CD14-positive monocyte (primary cell): ENCODE results near the gene FAM120B. TPM values are rescaled to one million over a fixed set of nuclear protein-coding genes. Genes with fewer than 3 reads are reported as not detected.

Source experiments
- DNase-seq, 3 donors: peaks; one replicate each; pipeline ENCODE4 v3.0.0-alpha.2; 2011 to 2022
- H2AFZ ChIP-seq: 2 replicates; pipeline ENCODE4 v1.6.0; 2012; ENCODE audit warnings: mild to moderate bottlenecking, low read depth, low read length, inconsistent platforms; ENCODE audit not compliant: insufficient read depth, poor library complexity, severe bottlenecking
- H3K27ac ChIP-seq, 2 donors: 1 replicate in 1 of 2; 2 replicates in 1 of 2; pipeline ENCODE4 v1.5.1; 2012 to 2013; ENCODE audit warnings: low read length in 2 of 2, control low read depth in 1 of 2, inconsistent platforms in 1 of 2, low read depth in 1 of 2, mild to moderate bottlenecking in 1 of 2
- H3K27me3 ChIP-seq, 2 donors: one replicate each; pipeline versions ENCODE4 v1.6.0 to v1.6.1; 2011 to 2013; ENCODE audit warnings: low read length in 2 of 2; ENCODE audit not compliant: control insufficient read depth in 2 of 2, insufficient read depth in 2 of 2
- H3K36me3 ChIP-seq, 2 donors: replicated peaks in 1 of 2; 1 replicate in 1 of 2; 2 replicates in 1 of 2; pipeline versions ENCODE4 v1.5.1 to v1.6.1; 2012 to 2013; ENCODE audit warnings: low read length in 2 of 2, control low read depth in 1 of 2, inconsistent platforms in 1 of 2, mild to moderate bottlenecking in 1 of 2; ENCODE audit not compliant: insufficient read depth in 2 of 2, control insufficient read depth in 1 of 2
- H3K4me1 ChIP-seq, 2 donors: 1 replicate in 1 of 2; 2 replicates in 1 of 2; pipeline versions ENCODE4 v1.5.1 to v1.6.1; 2012 to 2013; ENCODE audit warnings: low read length in 2 of 2, control low read depth in 1 of 2, inconsistent platforms in 1 of 2, mild to moderate bottlenecking in 1 of 2, moderate library complexity in 1 of 2; ENCODE audit not compliant: insufficient read depth in 2 of 2, control insufficient read depth in 1 of 2
- H3K4me2 ChIP-seq: replicated peaks from 2 replicates; pipeline ENCODE3; 2012; ENCODE audit warnings: low read length, moderate library complexity, mild to moderate bottlenecking; ENCODE audit not compliant: poor library complexity, severe bottlenecking; ENCODE audit errors: extremely low read depth
- H3K4me3 ChIP-seq, 3 experiments: fragments of 200-600 bp in 1 of 3; sonication (generic) in 1 of 3; replicated peaks in 1 of 3; 1 replicate in 2 of 3; 2 replicates in 1 of 3; pipeline ENCODE4 v1.5.1; 2011 to 2013; ENCODE audit warnings: low read length in 3 of 3, mild to moderate bottlenecking in 3 of 3, control low read depth in 2 of 3, low read depth in 2 of 3, inconsistent platforms in 1 of 3, moderate library complexity in 1 of 3
- H3K79me2 ChIP-seq: 2 replicates; pipeline ENCODE4 v1.6.0; 2012; ENCODE audit warnings: mild to moderate bottlenecking, control low read depth, inconsistent platforms, low read length, moderate library complexity; ENCODE audit not compliant: insufficient read depth
- H3K9ac ChIP-seq: 2 replicates; pipeline ENCODE4 v1.6.0; 2017; ENCODE audit warnings: low read length, mild to moderate bottlenecking; ENCODE audit not compliant: insufficient read depth, poor library complexity, severe bottlenecking
- H3K9me3 ChIP-seq, 2 donors: replicated peaks in 1 of 2; 1 replicate in 1 of 2; 2 replicates in 1 of 2; pipeline versions ENCODE4 v1.5.1 to v1.6.1; 2012 to 2013; ENCODE audit warnings: low read length in 2 of 2, control low read depth in 1 of 2; ENCODE audit not compliant: control insufficient read depth in 1 of 2, insufficient read depth in 1 of 2
- H4K20me1 ChIP-seq: 2 replicates; pipeline ENCODE4 v1.6.0; 2012; ENCODE audit warnings: mild to moderate bottlenecking, low read length, control low read depth, moderate library complexity; ENCODE audit not compliant: insufficient read depth
- H3K27ac Mint-ChIP-seq, 7 donors: one replicate each; pipeline ENCODE4 v1.8.0; 2020; ENCODE audit warnings: mild to moderate bottlenecking in 7 of 7, mixed read lengths in 7 of 7, moderate library complexity in 6 of 7, inconsistent platforms in 2 of 7
- H3K27me3 Mint-ChIP-seq, 3 donors: one replicate each; pipeline ENCODE4 v1.8.0; 2021 to 2022; ENCODE audit warnings: low read depth in 3 of 3, mild to moderate bottlenecking in 3 of 3, mixed read lengths in 3 of 3, moderate library complexity in 3 of 3, inconsistent platforms in 1 of 3
- H3K36me3 Mint-ChIP-seq, 2 donors: one replicate each; pipeline ENCODE4 v1.8.0; 2020; ENCODE audit warnings: mixed read lengths in 2 of 2, inconsistent platforms in 1 of 2, mild to moderate bottlenecking in 1 of 2
- H3K4me1 Mint-ChIP-seq: one replicate; pipeline ENCODE4 v1.8.0; 2020; ENCODE audit warnings: mild to moderate bottlenecking, mixed read lengths
- H3K4me3 Mint-ChIP-seq, 2 donors: one replicate each; pipeline ENCODE4 v1.8.0; 2020; ENCODE audit warnings: mild to moderate bottlenecking in 2 of 2, mixed read lengths in 2 of 2, moderate library complexity in 1 of 2
- H3K9me3 Mint-ChIP-seq, 7 donors: one replicate each; pipeline ENCODE4 v1.8.0; 2020 to 2022; ENCODE audit warnings: mixed read lengths in 7 of 7, mild to moderate bottlenecking in 6 of 7, moderate library complexity in 6 of 7, inconsistent platforms in 2 of 7
- WGBS: methylation state at CpG from one replicate; pipeline ENCODE4 v1.1.5; 2013; ENCODE audit warnings: missing lambda C conversion rate; ENCODE audit not compliant: insufficient coverage; 5-methylcytosine and 5-hydroxymethylcytosine counted together
- intact Hi-C, 2 donors: fragments of 100-400 bp; cut with micrococcal nuclease; formaldehyde crosslinking; loops; one replicate each; pipeline versions ENCODE4 v1.15.0 to v1.15.1; 2023
- polyA plus RNA-seq, 3 donors: library from polyadenylated mRNA; depleted of rRNA in 1 of 3; unstranded in 2 of 3; stranded (reverse) in 1 of 3; fragments of 300-500 nt in 2 of 3; fragments of >200 nt in 1 of 3; fragmentation: Illumina TruSeq in 2 of 3; gene quantifications; 1 replicate in 2 of 3; 2 replicates in 1 of 3; pipeline ENCODE4 v1.2.3, GENCODE V29; 2012 to 2021
- TF ChIP-seq, protein P1 (sequence below): fragments of 200-600 bp; IDR thresholded peaks from one replicate; pipeline ENCODE4 v1.8.0; 2022; ENCODE audit warnings: antibody characterized with exemption, mild to moderate bottlenecking

FAM120B gene
- polyA plus RNA-seq, 3 donors, result 10.6 to 20.2 (median 11.2) TPM

DNA sequence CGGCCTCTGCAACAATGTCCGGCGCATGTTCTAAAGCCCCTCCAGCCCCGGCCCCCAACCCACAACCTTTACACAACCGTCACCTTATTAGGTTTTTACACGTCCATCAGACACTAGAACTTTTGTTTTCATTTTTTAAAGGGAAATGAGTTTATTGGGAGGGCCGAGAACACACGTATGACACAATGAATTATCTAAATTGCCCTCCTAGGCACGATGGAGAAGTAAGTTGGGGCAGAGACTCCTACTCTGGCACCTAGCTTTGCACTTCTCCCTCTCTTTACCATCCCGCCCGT is 14.5 kb upstream of the FAM120B start:
- Histone ChIP-seq H3K27ac (no peak overlapping the region), H3K4me1 (peaks cover 50 to 75% of the 10 kb centered on the region in 2 donors), H3K27me3 (peaks cover 72 to 88% of the 10 kb centered on the region in 2 donors), H3K79me2 (no peaks in the 10 kb centered on the region), H2AFZ (no peak overlapping the region), H3K4me2 (peak overlapping the region; percentile 89), H3K36me3 (no peaks in the 10 kb centered on the region), H4K20me1 (no peaks in the 10 kb centered on the region), H3K9ac (no peak overlapping the region), H3K9me3 (peaks cover 0 to 55% of the 10 kb centered on the region in 2 donors), H3K4me3 (peak overlapping the region in 1 of 3 experiments; percentile 61)
- Mint-ChIP-seq H3K27ac (peak overlapping the region in 2 of 7 donors; percentile 31 to 38), H3K4me1 (peaks cover 47% of the 10 kb centered on the region), H3K27me3 (peaks cover 80 to 96% (median 86%) of the 10 kb centered on the region in 3 donors), H3K36me3 (peaks cover 11 to 27% of the 10 kb centered on the region in 2 donors), H3K4me3 (peak overlapping the region; percentile 72 to 87), H3K9me3 (peaks cover 0 to 44% (median 21%) of the 10 kb centered on the region in 7 donors)
- no CpG with 5 or more reads among the region's 11 CpGs for WGBS
- intact Hi-C loops, result no loop called here
- no peak for DNase-seq
- TF ChIP-seq, protein P1, sequence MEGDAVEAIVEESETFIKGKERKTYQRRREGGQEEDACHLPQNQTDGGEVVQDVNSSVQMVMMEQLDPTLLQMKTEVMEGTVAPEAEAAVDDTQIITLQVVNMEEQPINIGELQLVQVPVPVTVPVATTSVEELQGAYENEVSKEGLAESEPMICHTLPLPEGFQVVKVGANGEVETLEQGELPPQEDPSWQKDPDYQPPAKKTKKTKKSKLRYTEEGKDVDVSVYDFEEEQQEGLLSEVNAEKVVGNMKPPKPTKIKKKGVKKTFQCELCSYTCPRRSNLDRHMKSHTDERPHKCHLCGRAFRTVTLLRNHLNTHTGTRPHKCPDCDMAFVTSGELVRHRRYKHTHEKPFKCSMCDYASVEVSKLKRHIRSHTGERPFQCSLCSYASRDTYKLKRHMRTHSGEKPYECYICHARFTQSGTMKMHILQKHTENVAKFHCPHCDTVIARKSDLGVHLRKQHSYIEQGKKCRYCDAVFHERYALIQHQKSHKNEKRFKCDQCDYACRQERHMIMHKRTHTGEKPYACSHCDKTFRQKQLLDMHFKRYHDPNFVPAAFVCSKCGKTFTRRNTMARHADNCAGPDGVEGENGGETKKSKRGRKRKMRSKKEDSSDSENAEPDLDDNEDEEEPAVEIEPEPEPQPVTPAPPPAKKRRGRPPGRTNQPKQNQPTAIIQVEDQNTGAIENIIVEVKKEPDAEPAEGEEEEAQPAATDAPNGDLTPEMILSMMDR, result no peak

DNA sequence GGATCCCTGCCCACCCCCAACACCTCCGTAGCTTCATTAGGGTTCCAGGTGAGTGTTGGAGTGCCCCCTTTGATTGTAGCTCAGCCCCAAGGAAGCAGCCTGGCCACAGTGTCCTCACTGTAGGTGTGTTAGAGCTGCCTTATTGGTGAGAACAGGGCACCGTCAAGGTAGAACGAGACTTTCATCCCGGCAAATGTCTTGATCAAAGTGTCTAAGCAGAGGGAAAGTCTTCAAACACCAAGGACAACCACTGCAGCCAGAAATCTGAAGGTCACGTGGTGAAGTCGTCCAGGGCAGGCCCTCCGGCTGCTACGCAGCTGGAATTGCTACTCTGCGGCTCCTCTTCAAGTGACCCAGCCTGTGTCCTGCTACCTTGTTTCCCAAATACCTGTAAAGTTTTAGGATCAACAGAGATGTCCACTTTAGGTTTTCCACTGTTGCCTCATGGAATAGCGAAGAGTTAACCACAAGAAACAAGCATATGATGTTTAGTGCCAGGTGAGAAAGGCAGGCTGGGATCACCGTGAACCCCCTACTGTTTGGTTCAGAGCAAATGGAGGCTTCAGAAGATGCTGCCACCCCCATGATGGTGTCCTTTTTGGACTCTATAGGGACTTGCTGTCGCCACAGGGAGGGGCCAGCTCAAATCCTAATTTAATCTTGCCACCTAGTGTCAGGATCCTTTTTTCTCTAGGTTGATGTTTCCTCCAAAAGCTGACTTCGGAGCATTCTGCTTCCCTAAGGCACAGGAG is 14.0 kb upstream of the FAM120B start:
- H3K4me1 ChIP-seq, result peaks cover 52 to 75% of the 10 kb centered on the region in 2 donors
- no peak overlapping the region for H3K27ac ChIP-seq
- H3K4me1 Mint-ChIP-seq, result peaks cover 49% of the 10 kb centered on the region
- no peaks in the 10 kb centered on the region for H3K36me3 ChIP-seq
- H3K36me3 Mint-ChIP-seq, result peaks cover 11 to 27% of the 10 kb centered on the region in 2 donors
- peak overlapping the region in 1 of 3 experiments; percentile 48 for H3K4me3 ChIP-seq
- peak overlapping the region; percentile 17 for H3K4me2 ChIP-seq
- intact Hi-C loops, result no loop called here
- TF ChIP-seq, protein P1, result no peak
- H3K27me3 Mint-ChIP-seq, result peaks cover 80 to 96% (median 87%) of the 10 kb centered on the region in 3 donors
- H4K20me1 ChIP-seq, result no peaks in the 10 kb centered on the region
- 5% methylated on average over 9 of the region's 13 CpGs for WGBS
- peak overlapping the region in 3 of 7 donors; percentile 27 to 57 (median 35) for H3K27ac Mint-ChIP-seq
- H3K4me3 Mint-ChIP-seq, result peak overlapping the region; percentile 28 to 87
- peaks cover 0 to 54% of the 10 kb centered on the region in 2 donors for H3K9me3 ChIP-seq
- H3K9ac ChIP-seq, result no peak overlapping the region
- H3K79me2 ChIP-seq, result no peaks in the 10 kb centered on the region
- DNase-seq, result no peak
- peaks cover 0 to 44% (median 22%) of the 10 kb centered on the region in 7 donors for H3K9me3 Mint-ChIP-seq
- peaks cover 71 to 88% of the 10 kb centered on the region in 2 donors for H3K27me3 ChIP-seq
- no peak overlapping the region for H2AFZ ChIP-seq
